ENCODE data around the gene TMEM225.
"Not testable (repeated sequence)": the region's sequence is repeated elsewhere in the genome, so short reads cannot be mapped to it uniquely, and the experiment has no call there.

TMEM225 gene, protein sequence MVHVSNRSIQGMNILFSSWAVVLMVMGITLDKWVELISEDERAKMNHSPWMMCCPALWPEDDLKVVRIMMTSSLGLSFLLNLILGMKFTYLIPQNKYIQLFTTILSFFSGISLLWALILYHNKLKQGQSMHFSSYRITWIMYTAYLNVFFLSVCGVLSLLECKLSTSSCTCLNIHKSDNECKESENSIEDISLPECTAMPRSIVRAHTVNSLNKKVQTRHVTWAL
- 0 to 0.18 (median 0.04) reads per million in 4 experiments for total RNA-seq

DNA sequence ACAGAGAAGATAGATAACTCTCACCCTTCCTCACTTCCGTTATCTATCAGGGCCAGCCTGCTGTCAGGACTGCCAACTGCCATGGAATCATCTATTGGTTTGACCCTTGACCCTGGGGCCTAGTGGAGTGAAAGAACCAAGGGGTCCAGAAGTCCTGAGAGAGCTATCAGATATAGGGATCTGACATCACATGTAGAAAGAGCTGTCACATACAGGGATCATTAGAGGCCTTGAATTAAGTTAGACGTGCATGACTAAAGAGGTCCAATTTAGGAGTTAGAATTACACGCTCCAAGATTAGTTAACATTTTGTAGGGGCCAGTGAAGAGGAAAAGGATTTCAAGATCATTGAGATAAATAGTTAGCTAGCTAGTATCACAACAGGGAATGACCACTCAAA is at the start of gene TMEM225:
Gene TMEM225 (minus strand): TSS at position 101 of the 400 bp plus-strand sequence. CDS start 245 bp downstream, outside the sequence.
- no peak for DNase-seq

DNA sequence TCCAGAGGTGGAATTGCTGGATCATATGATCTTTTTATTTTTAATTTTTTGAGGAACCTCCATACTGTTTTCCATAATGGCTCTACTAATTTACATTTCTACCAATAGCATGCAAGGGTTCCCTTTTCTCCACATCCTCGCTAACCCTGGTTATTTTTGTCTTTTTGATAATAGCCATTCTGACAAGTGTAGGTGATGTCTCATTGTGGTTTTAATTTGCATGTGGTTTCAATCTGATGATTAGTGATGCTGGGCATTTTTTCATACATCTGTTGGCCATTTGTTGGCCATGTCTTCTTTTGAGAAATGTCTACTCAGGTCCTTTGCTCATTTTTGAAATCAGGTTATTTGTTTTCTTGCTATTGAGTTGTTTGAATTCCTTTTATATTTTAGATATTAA is 38.6 kb upstream of the TMEM225 start:
- DNase-seq: no peak

DNA sequence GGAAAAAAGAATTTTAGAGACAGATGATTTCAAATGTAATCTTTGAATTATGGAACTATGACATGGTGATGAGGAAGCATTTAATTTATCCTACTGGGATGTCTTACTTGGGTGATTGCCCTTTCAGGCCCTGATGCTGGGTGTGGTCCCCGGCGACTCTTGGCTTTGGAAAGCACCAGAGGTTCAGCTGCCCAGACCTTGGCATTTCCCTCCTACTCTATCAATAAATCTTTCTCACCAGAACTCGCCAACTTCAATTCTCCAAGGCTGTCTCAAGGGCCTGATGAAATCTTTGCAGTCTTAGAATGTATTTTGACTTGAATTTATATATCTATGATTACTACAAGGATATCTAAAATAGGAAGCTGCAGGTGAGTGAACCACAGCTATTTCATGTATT is 35.5 kb upstream of the TMEM225 start:
- DNase-seq: no peak

DNA sequence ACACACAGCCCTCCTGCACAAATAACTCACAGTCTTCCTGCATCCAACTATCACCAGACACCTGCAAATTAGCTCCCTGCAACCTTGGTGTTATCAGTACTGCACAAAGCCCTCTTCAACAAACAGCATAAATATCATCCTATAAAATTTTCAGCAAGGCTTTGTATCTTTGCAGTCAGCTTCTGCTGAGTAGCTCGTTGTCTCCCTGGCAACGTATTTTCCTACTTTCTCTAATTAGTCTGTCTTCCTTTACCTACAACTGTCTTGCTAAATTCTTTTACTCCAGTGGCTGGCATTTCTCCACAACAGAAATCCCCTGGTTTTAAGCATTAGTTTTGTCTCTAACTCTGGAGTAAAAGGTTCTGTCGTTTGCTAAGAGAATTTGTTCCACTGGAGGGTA is 20.4 kb upstream of the TMEM225 start:
- DNase-seq: no peak

DNA sequence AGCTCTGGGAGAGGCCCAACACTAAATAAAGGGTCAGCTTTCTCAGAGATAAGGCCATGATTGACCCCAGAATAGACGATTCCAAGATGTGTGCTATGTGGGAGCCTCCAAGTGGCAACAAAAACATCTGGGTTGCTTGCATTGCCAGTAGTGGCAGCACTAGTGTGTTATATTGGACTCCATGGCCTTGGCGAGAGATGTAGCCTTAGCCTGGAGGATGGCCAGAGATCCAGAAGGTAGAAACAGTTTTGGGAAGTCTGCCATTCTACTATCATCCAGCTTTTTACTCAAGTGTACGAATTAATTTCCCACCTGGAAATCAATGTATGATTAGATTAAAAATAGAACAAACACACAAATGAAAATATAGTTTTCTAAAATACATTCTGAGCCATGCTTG is 19.5 kb upstream of the TMEM225 start:
- DNase-seq: no peak

- no peak for DNase-seq
Measured at GRCh38 chr11:123903932-123904331, 18.5 kb upstream of the TMEM225 start.

- no peak for DNase-seq
Measured at GRCh38 chr11:123901867-123902266, 16.4 kb upstream of the TMEM225 start, which contains the start of gene OR8D4. TSS of gene OR8D4 (plus strand) at chr11:123902167. CDS start at chr11:123906432, 4,265 bp downstream.

- DNase-seq: no peak
Measured at GRCh38 chr11:123899792-123900191, 14.3 kb upstream of the TMEM225 start.

DNA sequence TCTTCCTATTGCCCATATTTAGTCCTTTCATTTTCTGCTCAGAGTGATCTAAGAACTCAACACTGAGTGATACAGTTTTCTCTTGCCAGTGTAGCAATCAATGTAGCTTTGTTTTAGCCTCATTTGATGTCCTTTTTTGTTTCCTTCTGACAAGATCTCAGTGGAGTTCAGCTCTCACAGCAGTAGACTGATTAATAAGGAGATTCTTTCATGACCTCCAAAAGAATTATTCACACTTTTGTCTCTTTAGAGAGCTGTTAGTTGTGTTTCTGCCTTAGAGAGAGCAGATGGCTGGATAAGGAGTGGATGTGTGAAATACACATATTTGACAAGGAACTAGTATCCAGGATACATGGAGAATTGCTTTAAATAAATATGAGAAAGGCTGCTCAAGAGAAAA is 6.6 kb upstream of the TMEM225 start:
- DNase-seq: no peak

GRCh38 chr11:123880912-123881311 is 4.6 kb downstream of the TMEM225 start:
- no peak for DNase-seq

DNA sequence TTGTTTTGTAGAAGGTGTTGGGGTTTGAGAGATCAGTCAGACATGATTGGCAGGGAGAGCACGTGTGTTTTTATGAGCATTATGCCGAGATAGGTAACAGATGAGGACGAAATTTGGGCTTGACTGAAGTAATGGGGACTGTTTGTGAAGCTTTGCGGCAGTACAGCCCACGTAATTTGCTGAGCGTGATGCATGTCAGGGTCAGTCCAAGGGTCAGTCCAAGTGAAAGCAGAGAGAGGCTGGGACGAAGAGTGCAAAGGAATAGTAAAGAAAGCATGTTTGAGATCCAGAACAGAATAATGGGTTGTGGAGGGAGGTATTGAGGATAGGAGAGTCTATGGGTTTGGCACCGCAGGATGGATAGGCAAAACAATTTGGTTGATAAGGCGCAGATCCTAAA is 17.7 kb downstream of the TMEM225 start:
- not testable (repeated sequence) for DNase-seq

DNA sequence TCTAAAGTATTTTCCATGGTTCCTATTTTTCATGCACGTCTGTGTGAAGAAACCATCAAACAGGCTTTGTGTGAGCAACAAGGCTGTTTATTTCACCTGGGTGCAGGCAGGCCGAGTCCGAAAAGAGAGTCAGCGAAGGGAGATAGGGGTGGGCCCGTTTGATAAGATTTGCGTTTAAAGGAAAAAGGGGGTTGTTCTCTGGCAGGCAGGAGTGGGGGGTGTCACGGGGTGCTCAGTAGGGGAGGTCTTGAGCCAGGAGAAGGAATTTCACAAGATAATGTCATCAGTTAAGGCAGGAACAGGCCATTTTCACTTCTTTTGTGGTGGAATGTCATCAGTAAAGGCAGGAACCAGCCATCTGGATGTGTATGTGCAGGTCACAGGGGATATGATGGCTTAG is 20.2 kb downstream of the TMEM225 start:
- not testable (repeated sequence) for DNase-seq

GRCh38 chr11:123859731-123860130 is 25.7 kb downstream of the TMEM225 start:
- no peak for DNase-seq

- no peak for DNase-seq
Measured at GRCh38 chr11:123856444-123856843, 29.0 kb downstream of the TMEM225 start.

GRCh38 chr11:123853038-123853437 is 32.4 kb downstream of the TMEM225 start:
- DNase-seq: no peak

- no peak for DNase-seq
Measured at GRCh38 chr11:123852321-123852720, 33.1 kb downstream of the TMEM225 start.

DNA sequence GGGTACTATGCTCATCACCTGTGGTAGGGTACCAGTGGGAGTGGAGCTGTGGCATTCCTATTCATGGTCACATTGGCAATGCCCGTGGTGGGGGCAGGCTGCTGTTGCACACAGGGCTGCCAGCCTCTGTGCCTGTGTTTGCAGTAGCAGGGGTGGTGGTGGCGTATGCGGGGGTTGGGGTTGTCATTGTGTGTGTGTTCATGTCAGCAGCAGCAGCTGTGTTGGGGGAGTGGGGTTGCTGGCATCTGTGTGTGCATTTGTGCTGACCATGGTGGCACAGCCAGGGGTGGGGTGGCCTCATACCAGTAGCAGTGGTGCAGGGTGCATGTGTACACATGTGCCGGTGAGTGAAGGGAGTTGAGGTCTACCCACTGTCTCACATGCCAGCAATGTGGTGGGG is 34.4 kb downstream of the TMEM225 start:
- DNase-seq: no peak

- no peak for DNase-seq
Measured at GRCh38 chr11:123841174-123841573, 44.3 kb downstream of the TMEM225 start.

DNA sequence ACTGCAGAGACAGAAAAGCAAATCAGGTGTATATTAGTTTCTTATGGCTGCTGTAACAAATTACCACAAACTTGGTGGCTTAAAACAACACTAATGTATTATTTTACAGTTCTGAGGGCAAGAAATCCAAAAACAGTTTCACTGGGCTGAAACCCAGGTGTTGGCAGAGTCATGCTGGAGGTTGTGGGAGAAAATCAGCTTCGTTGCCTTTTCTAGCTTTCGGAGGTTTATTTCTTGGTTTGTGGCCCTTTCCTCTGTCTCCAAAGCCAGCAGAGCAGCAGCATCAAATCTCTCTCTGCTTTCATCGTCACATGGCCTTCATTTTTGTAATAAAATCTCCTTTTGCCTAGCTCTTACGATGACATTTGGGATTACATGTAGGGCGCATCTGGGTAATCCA is 46.3 kb downstream of the TMEM225 start:
- no peak for DNase-seq

- DNase-seq: no peak
Measured at GRCh38 chr11:123838659-123839058, 46.8 kb downstream of the TMEM225 start.

DNA sequence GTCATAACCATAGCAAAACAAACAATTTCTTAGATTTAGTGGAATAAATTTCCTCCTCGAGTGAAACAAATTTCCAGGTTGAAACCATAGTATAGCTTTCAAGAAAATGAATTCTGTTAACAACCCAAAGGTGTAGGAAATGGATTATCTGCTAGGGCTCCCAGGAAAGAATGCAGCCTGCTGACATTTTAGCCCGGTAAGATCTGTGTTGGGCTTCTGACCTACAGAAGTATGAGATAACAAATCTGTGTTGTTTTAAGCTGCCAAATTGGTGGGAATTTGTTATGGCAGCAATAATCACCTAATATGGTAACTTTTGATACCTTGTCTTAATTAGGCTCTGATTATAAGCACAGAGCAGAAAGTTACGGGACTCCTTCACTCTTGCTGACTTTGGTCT is 47.3 kb downstream of the TMEM225 start:
- DNase-seq: no peak

DNA sequence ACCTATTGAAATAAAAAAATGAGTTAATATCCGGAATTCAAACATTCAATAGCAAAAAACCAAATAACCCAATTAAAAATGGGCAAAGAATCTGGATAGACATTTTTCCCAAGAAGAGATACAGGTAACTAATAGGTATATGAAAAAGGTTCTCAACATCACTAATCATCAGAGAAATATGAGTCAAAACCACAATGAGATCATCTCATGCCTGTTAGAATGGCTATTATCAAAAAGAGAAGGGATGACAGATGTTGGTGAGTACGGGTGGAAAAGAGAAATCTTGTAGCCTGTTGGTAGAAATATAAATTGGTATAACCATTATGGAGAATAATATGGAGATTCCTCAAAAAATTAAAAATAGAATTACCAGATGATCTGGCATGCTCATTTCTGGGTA is 52.4 kb downstream of the TMEM225 start:
- DNase-seq: no peak
